ENCODE measurements around the gene ZNF366. TPM values are rescaled to one million over a fixed set of nuclear protein-coding genes. Genes with fewer than 3 reads are reported as not detected.

Gene ZNF366
- total RNA-seq, 2 experiments from 2014 or later = not detected

DNA sequence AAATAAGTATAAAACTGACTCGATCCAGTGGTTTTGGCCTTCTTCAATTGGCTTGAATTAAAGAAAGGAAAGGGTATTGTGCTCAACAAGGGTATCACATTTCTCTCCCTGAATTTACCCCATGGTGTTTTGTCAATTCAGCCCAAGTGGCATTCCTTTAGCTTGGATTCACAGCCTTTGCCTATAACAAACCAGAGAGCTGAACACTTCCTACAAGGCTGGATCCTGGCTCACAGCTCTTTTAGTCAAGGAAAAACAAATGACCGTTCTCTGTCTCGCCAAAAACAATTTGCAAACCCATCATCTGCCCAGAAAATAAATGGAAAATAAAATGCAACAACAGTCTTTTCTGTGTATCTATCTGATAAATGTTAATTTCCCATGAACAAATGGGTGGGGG is 5.7 kb downstream of the ZNF366 start:
- Mint-ChIP-seq H3K9me3 (no peaks in the 10 kb centered on the region), H3K4me1 (ENCODE audit: low read depth) (no peaks in the 10 kb centered on the region), H3K36me3 (ENCODE audit: low read depth) (no peaks in the 10 kb centered on the region), H3K4me3 (no peak overlapping the region), H3K27me3 (ENCODE audit: low read depth) (peaks cover 25% of the 10 kb centered on the region), H3K27ac (no peak overlapping the region)
- no peak for DNase-seq
- CTCF ChIA-PET = no interaction called here
- intact Hi-C loops (cut with micrococcal nuclease) = no loop called here

DNA sequence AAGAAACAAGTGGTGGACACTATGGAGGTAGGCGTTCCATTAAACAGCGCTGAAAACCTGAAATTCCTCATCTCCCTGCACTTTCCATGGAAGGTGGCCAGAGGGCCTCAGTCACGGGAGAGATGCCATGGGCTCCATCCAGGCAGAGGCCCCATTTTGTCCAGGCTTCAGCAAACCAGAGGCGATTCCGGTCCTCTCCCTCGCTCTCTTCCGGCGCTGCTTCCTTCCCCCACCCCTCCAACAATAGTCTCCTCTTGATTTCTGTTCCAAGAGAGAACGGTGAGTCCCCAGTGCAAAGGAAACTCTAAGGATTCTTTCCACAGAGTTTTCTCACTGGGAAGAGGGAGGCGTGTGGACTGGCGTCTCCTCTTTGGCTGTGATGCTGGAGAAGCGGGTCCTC is 7.5 kb downstream of the ZNF366 start:
- Mint-ChIP-seq H3K9me3 (no peaks in the 10 kb centered on the region), H3K4me1 (ENCODE audit: low read depth) (no peaks in the 10 kb centered on the region), H3K36me3 (ENCODE audit: low read depth) (no peaks in the 10 kb centered on the region), H3K27ac (no peak overlapping the region), H3K27me3 (ENCODE audit: low read depth) (peaks cover 22% of the 10 kb centered on the region), H3K4me3 (no peak overlapping the region)
- intact Hi-C loops (cut with micrococcal nuclease) = no loop called here
- DNase-seq = no peak
- CTCF ChIA-PET = no interaction called here

DNA sequence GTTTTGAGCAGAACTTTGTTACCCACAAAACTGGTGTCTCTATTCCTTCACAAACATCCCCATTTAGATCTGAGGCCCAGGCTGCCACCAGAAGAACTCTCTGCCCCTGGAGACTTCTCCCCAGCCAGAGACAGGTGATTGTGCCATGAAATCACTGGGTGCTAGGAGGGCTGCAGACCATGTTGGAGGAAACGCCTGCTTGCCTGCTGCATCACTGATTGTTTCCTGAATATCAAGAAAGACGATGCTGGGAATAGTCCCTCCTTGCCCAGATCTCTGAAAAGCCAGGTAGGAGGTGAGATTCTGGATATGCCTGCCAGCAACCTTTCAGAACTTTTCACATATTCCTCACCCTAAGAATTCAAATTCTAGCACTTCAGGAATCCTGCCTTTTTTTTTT is 8.1 kb downstream of the ZNF366 start:
- CTCF ChIA-PET = no interaction called here
- H3K36me3 Mint-ChIP-seq (ENCODE audit: low read depth) = no peaks in the 10 kb centered on the region
- no peak overlapping the region for H3K4me3 Mint-ChIP-seq
- no peak overlapping the region for H3K27ac Mint-ChIP-seq
- intact Hi-C loops (cut with micrococcal nuclease) = no loop called here
- no peaks in the 10 kb centered on the region for H3K9me3 Mint-ChIP-seq
- H3K4me1 Mint-ChIP-seq (ENCODE audit: low read depth) = no peaks in the 10 kb centered on the region
- no peak for DNase-seq
- H3K27me3 Mint-ChIP-seq (ENCODE audit: low read depth) = peaks cover 22% of the 10 kb centered on the region

DNA sequence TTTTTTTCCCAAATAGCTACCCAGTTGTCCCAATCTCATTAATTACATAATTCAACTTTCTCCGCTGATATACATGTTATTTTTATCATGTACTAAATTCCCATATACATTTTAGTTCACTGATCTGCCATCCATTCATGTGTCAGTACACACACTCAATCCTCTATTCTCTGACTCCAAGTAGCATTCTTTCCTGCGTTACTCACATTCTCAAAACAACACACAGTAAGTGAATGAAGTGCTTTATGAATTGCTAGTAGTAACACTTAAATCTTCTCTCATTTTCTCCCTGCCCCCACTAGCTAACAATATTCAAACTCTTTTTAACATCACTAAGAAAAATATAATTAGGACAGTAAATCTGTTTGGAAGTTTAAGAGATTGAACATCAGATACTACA is 8.9 kb downstream of the ZNF366 start:
- Mint-ChIP-seq H3K36me3 (ENCODE audit: low read depth) (no peaks in the 10 kb centered on the region), H3K27ac (no peak overlapping the region), H3K9me3 (no peaks in the 10 kb centered on the region), H3K4me1 (ENCODE audit: low read depth) (no peaks in the 10 kb centered on the region), H3K27me3 (ENCODE audit: low read depth) (peaks cover 17% of the 10 kb centered on the region), H3K4me3 (no peak overlapping the region)
- no peak for DNase-seq
- CTCF ChIA-PET = no interaction called here
- intact Hi-C loops (cut with micrococcal nuclease) = no loop called here

DNA sequence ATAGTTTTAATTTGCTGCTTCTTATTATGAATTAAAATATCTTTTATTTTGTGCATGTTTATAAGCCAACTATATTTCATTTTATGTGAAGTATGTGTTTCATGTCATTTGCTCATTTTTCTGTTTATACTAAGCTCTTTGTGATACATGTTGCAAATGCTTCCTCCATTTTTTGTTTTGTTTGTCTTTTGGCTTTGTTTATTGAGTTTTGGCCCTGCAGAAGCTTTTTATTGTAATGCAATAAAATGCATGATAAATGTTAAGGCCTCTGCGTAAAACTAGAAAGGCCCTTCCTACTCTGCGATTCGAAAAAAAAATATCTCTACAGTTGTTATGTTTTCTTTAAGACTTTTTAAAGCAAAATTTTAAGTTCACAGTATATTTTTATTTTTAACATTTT is 9.4 kb downstream of the ZNF366 start:
- Mint-ChIP-seq H3K4me3 (no peak overlapping the region), H3K9me3 (no peaks in the 10 kb centered on the region), H3K36me3 (ENCODE audit: low read depth) (no peaks in the 10 kb centered on the region), H3K27me3 (ENCODE audit: low read depth) (peaks cover 20% of the 10 kb centered on the region), H3K27ac (no peak overlapping the region), H3K4me1 (ENCODE audit: low read depth) (no peaks in the 10 kb centered on the region)
- CTCF ChIA-PET = no interaction called here
- intact Hi-C loops (cut with micrococcal nuclease) = no loop called here
- no peak for DNase-seq

DNA sequence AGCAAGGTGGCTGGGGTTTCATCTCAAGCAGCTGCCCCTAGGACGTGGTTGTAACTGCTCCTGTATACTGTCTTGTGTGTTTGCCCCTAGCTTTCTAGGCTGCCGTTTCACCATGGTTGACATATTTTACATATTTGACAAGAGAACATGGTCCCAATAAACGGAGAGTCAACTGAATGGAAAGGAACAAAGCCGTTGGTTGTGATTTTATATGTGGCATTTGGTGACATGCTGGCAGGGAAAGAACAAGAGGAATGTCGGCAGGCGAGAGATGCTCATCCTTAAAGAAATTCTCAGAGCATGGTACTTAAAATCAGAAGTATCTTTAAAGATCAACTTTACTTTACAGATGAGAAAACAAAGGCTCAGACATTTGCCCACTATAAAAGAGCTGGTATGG is 11.8 kb downstream of the ZNF366 start:
- Mint-ChIP-seq H3K36me3 (ENCODE audit: low read depth) (no peaks in the 10 kb centered on the region), H3K4me1 (ENCODE audit: low read depth) (no peaks in the 10 kb centered on the region), H3K27me3 (ENCODE audit: low read depth) (peaks cover 24% of the 10 kb centered on the region), H3K4me3 (no peak overlapping the region), H3K9me3 (no peaks in the 10 kb centered on the region), H3K27ac (no peak overlapping the region)
- intact Hi-C loops (cut with micrococcal nuclease) = no loop called here
- DNase-seq = no peak
- CTCF ChIA-PET = no interaction called here

DNA sequence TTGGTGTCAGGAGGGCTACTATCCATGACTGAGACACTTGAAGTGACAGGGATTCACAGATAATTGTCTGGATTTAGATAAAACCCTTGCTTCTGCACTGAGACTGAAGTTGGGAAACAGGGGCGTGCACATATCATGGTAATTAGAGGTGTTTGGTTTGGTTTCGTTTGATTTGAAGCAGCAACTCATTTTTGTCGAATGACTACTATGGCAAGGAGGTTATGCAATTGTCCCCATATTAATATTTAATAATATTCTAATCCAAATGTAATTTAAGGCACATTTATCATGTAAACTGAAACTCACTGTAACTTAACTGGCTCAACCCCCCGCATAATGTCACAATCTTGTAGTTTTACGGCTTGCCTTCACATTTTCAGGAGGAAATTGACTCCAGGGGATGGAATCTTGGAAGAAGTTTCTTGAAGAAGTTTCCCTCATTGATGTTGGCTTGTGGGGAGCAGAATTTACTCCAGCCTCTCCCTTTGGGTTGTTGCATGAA is 12.5 kb downstream of the ZNF366 start:
- H3K27me3 Mint-ChIP-seq (ENCODE audit: low read depth) = peaks cover 18% of the 10 kb centered on the region

DNA sequence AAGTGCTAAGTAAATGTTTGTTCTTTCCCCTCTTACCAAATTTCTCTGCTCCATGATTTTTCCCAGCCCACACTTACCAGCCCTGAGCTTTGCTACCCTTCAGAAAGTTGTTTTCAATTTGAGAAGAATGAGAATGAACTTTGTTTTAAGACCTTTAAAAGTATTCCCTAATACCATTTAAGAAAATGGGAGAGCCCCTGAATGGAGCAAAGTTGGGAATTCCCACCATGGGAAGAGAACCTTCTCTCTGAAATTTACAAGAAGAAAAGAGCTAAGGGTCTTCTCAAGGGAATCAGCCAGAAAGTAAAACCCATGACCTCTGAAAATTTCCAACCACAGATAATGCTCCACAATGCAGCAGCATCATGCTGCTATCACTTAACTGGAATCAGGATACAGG is 17.7 kb downstream of the ZNF366 start:
- CTCF ChIA-PET = no interaction called here

More for the DNA sequence above, 12.5 kb downstream of the ZNF366 start:
- intact Hi-C loops (cut with micrococcal nuclease) = no loop called here
- no peaks in the 10 kb centered on the region for H3K9me3 Mint-ChIP-seq
- H3K4me3 Mint-ChIP-seq = no peak overlapping the region
- H3K4me1 Mint-ChIP-seq (ENCODE audit: low read depth) = no peaks in the 10 kb centered on the region
- H3K27ac Mint-ChIP-seq = no peak overlapping the region
- CTCF ChIA-PET = no interaction called here
- H3K36me3 Mint-ChIP-seq (ENCODE audit: low read depth) = no peaks in the 10 kb centered on the region
- no peak for DNase-seq

DNA sequence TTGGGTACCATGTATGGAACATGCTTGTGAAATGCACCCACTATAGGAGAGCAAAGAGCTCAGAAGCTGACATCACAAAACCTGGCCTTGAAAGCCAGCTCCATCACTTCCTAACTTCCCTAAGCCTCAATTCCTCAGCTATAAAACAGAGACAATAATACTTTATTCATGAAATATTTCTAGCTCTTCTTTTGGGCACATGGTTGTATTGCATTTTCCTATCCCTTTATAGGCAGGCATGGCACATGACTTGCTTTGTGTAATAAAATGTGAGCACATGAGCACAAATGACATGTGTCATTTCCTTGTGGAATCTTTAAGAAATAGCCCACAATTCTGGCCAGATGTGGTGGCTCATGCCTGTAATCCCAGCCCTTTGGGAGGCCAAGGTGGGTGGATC is 18.5 kb downstream of the ZNF366 start:
- intact Hi-C loops (cut with micrococcal nuclease) = no loop called here
- H3K27me3 Mint-ChIP-seq (ENCODE audit: low read depth) = peaks cover 10% of the 10 kb centered on the region
- CTCF ChIA-PET = no interaction called here
- H3K27ac Mint-ChIP-seq = no peak overlapping the region
- DNase-seq = no peak
- H3K9me3 Mint-ChIP-seq = no peaks in the 10 kb centered on the region
- H3K36me3 Mint-ChIP-seq (ENCODE audit: low read depth) = no peaks in the 10 kb centered on the region
- H3K4me3 Mint-ChIP-seq = no peak overlapping the region
- no peaks in the 10 kb centered on the region for H3K4me1 Mint-ChIP-seq (ENCODE audit: low read depth)

More for the DNA sequence above, 17.7 kb downstream of the ZNF366 start:
- Mint-ChIP-seq H3K9me3 (no peaks in the 10 kb centered on the region), H3K36me3 (ENCODE audit: low read depth) (no peaks in the 10 kb centered on the region), H3K4me1 (ENCODE audit: low read depth) (no peaks in the 10 kb centered on the region), H3K27ac (no peak overlapping the region), H3K4me3 (no peak overlapping the region), H3K27me3 (ENCODE audit: low read depth) (peaks cover 10% of the 10 kb centered on the region)
- intact Hi-C loops (cut with micrococcal nuclease) = no loop called here
- DNase-seq = no peak

DNA sequence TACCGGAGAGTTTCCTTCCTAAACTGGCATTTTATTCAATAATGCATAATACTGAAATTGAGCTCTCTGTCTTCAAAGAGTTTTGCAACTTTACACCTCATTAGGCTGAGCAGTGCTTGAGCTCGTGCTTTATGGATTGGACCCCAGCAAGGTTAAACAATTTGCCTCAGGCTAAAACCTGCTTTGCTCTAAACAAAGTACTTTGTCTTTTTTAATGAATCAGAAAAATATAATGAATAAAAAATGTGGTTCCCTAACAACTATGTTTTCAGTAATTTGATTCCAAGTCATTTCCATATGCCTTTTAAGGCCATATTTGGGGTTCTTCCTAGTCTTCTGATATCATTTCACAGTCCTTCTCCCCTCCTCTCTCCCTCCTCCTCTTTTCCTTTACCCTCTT is 20.0 kb downstream of the ZNF366 start:
- H3K27me3 Mint-ChIP-seq (ENCODE audit: low read depth) = peaks cover 7% of the 10 kb centered on the region
- CTCF ChIA-PET = no interaction called here
- no peaks in the 10 kb centered on the region for H3K4me1 Mint-ChIP-seq (ENCODE audit: low read depth)

DNA sequence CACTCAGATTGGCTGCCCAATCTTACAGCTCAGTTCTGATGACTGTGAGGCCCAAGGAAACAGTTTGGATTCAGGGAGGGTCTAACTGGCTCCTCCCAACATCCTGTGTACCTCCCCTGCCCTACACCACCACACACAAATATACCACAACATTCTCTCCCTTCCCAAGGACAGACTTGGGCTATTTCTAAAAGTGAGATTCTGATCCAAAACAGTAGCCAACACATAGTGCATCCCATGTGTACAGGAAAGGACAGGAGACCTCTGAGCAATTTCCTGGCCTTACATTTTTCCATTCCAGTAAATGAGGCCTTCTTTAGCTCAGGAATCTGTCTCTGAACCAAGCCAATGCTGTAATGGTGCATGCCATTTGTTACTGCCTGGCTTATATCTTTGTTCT is 20.8 kb downstream of the ZNF366 start:
- H3K36me3 Mint-ChIP-seq (ENCODE audit: low read depth) = no peaks in the 10 kb centered on the region
- DNase-seq = no peak
- H3K4me3 Mint-ChIP-seq = no peak overlapping the region
- H3K9me3 Mint-ChIP-seq = no peaks in the 10 kb centered on the region
- peaks cover 10% of the 10 kb centered on the region for H3K27me3 Mint-ChIP-seq (ENCODE audit: low read depth)
- no peaks in the 10 kb centered on the region for H3K4me1 Mint-ChIP-seq (ENCODE audit: low read depth)
- CTCF ChIA-PET = no interaction called here
- intact Hi-C loops (cut with micrococcal nuclease) = no loop called here
- H3K27ac Mint-ChIP-seq = no peak overlapping the region

More for the DNA sequence above, 20.0 kb downstream of the ZNF366 start:
- Mint-ChIP-seq H3K36me3 (ENCODE audit: low read depth) (no peaks in the 10 kb centered on the region), H3K27ac (no peak overlapping the region), H3K4me3 (no peak overlapping the region), H3K9me3 (no peaks in the 10 kb centered on the region)
- intact Hi-C loops (cut with micrococcal nuclease) = no loop called here
- no peak for DNase-seq

DNA sequence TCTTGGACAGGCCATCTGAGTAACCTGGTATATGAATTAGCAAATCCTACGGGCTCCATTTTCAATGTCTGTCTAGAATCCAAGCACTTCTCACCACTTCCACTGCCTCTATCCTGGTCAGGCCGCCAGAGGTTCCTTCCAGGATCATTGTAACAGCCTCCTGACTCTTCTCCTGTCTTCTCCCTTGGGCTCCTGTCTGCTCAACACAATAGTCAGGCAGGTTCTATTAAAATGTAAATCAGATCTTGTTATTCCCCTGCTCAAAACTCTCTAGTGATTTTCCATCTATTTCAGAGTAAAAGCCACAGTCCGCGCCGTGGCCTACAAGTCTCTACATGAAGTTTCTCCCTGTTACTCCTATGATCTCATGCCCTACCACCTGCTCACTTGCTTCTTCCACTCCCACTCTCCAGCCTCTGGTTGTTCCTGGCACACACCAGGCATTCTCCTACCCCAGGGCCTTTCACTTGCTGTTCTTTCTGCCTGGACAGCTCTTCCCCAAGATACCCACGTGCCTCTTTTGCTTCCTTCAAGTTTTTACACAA is 21.7 kb downstream of the ZNF366 start:
- H3K4me3 Mint-ChIP-seq = no peak overlapping the region
- no peak overlapping the region for H3K27ac Mint-ChIP-seq
- no peaks in the 10 kb centered on the region for H3K4me1 Mint-ChIP-seq (ENCODE audit: low read depth)
- intact Hi-C loops (cut with micrococcal nuclease) = no loop called here
- H3K36me3 Mint-ChIP-seq (ENCODE audit: low read depth) = no peaks in the 10 kb centered on the region
- no peaks in the 10 kb centered on the region for H3K9me3 Mint-ChIP-seq
- DNase-seq = no peak
- CTCF ChIA-PET = no interaction called here
- peaks cover 11% of the 10 kb centered on the region for H3K27me3 Mint-ChIP-seq (ENCODE audit: low read depth)

DNA sequence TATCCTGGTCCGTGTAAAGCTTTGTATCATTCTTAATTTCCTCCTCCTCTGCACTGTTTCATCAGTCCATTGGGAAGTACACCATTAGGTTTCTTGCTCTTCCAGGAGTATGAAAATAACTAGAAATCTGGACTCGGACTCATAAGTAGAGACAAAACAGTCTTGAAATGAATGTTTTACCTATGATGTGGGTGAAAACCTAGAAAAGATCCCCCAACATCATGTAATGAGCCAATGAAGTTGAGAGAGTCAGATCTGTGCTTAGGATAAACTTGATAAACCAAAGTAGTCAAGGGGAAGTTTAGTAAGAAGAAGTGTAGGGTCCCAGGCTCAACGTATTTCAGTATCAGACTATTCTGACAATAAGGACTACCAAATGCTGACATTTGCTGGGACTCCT is 25.2 kb downstream of the ZNF366 start:
- intact Hi-C loops (cut with micrococcal nuclease) = no loop called here
- H3K4me3 Mint-ChIP-seq = no peak overlapping the region
- H3K27ac Mint-ChIP-seq = no peak overlapping the region
- CTCF ChIA-PET = no interaction called here
- no peaks in the 10 kb centered on the region for H3K36me3 Mint-ChIP-seq (ENCODE audit: low read depth)
- no peaks in the 10 kb centered on the region for H3K9me3 Mint-ChIP-seq
- no peaks in the 10 kb centered on the region for H3K4me1 Mint-ChIP-seq (ENCODE audit: low read depth)
- DNase-seq = no peak
- peaks cover 18% of the 10 kb centered on the region for H3K27me3 Mint-ChIP-seq (ENCODE audit: low read depth)

DNA sequence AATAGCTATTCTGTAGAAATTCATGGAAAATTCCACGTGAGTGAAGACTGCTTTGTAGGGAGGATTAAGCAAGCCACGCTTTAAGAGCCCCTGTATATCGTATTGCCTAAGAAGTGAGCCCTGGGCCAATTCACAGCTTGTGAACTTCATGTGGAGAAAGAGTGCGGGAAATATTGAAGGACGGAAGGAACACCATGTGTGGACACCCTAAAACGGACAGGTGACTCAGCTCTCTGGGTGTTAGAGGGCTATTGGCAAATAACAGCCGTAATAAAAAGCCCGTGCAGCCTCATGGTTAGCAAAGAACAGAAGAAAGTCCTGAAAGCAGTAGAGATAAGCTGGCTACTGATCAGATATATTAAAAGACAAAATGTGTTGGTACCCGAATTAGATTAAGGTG is 26.4 kb downstream of the ZNF366 start:
- Mint-ChIP-seq H3K4me3 (no peak overlapping the region), H3K27ac (no peak overlapping the region), H3K4me1 (ENCODE audit: low read depth) (no peaks in the 10 kb centered on the region), H3K27me3 (ENCODE audit: low read depth) (peaks cover 22% of the 10 kb centered on the region), H3K9me3 (no peaks in the 10 kb centered on the region), H3K36me3 (ENCODE audit: low read depth) (no peaks in the 10 kb centered on the region)
- no peak for DNase-seq
- intact Hi-C loops (cut with micrococcal nuclease) = no loop called here
- CTCF ChIA-PET = no interaction called here
